CD14-positive monocyte (primary cell): ENCODE results near the gene CNTN4. TPM values are rescaled to one million over a fixed set of nuclear protein-coding genes. Genes with fewer than 3 reads are reported as not detected.

Experiments used
- DNase-seq, 3 donors: peaks; one replicate each; pipeline ENCODE4 v3.0.0-alpha.2; 2011 to 2022
- H2AFZ ChIP-seq: 2 replicates; pipeline ENCODE4 v1.6.0; 2012; ENCODE audit warnings: mild to moderate bottlenecking, low read depth, low read length, inconsistent platforms; ENCODE audit not compliant: insufficient read depth, poor library complexity, severe bottlenecking
- H3K27ac ChIP-seq, 2 donors: 1 replicate in 1 of 2; 2 replicates in 1 of 2; pipeline ENCODE4 v1.5.1; 2012 to 2013; ENCODE audit warnings: low read length in 2 of 2, control low read depth in 1 of 2, inconsistent platforms in 1 of 2, low read depth in 1 of 2, mild to moderate bottlenecking in 1 of 2
- H3K27me3 ChIP-seq, 2 donors: one replicate each; pipeline versions ENCODE4 v1.6.0 to v1.6.1; 2011 to 2013; ENCODE audit warnings: low read length in 2 of 2; ENCODE audit not compliant: control insufficient read depth in 2 of 2, insufficient read depth in 2 of 2
- H3K36me3 ChIP-seq, 2 donors: replicated peaks in 1 of 2; 1 replicate in 1 of 2; 2 replicates in 1 of 2; pipeline versions ENCODE4 v1.5.1 to v1.6.1; 2012 to 2013; ENCODE audit warnings: low read length in 2 of 2, control low read depth in 1 of 2, inconsistent platforms in 1 of 2, mild to moderate bottlenecking in 1 of 2; ENCODE audit not compliant: insufficient read depth in 2 of 2, control insufficient read depth in 1 of 2
- H3K4me1 ChIP-seq, 2 donors: 1 replicate in 1 of 2; 2 replicates in 1 of 2; pipeline versions ENCODE4 v1.5.1 to v1.6.1; 2012 to 2013; ENCODE audit warnings: low read length in 2 of 2, control low read depth in 1 of 2, inconsistent platforms in 1 of 2, mild to moderate bottlenecking in 1 of 2, moderate library complexity in 1 of 2; ENCODE audit not compliant: insufficient read depth in 2 of 2, control insufficient read depth in 1 of 2
- H3K4me2 ChIP-seq: replicated peaks from 2 replicates; pipeline ENCODE3; 2012; ENCODE audit warnings: low read length, moderate library complexity, mild to moderate bottlenecking; ENCODE audit not compliant: poor library complexity, severe bottlenecking; ENCODE audit errors: extremely low read depth
- H3K4me3 ChIP-seq, 3 experiments: fragments of 200-600 bp in 1 of 3; sonication (generic) in 1 of 3; replicated peaks in 1 of 3; 1 replicate in 2 of 3; 2 replicates in 1 of 3; pipeline ENCODE4 v1.5.1; 2011 to 2013; ENCODE audit warnings: low read length in 3 of 3, mild to moderate bottlenecking in 3 of 3, control low read depth in 2 of 3, low read depth in 2 of 3, inconsistent platforms in 1 of 3, moderate library complexity in 1 of 3
- H3K79me2 ChIP-seq: 2 replicates; pipeline ENCODE4 v1.6.0; 2012; ENCODE audit warnings: mild to moderate bottlenecking, control low read depth, inconsistent platforms, low read length, moderate library complexity; ENCODE audit not compliant: insufficient read depth
- H3K9ac ChIP-seq: 2 replicates; pipeline ENCODE4 v1.6.0; 2017; ENCODE audit warnings: low read length, mild to moderate bottlenecking; ENCODE audit not compliant: insufficient read depth, poor library complexity, severe bottlenecking
- H3K9me3 ChIP-seq, 2 donors: replicated peaks in 1 of 2; 1 replicate in 1 of 2; 2 replicates in 1 of 2; pipeline versions ENCODE4 v1.5.1 to v1.6.1; 2012 to 2013; ENCODE audit warnings: low read length in 2 of 2, control low read depth in 1 of 2; ENCODE audit not compliant: control insufficient read depth in 1 of 2, insufficient read depth in 1 of 2
- H4K20me1 ChIP-seq: 2 replicates; pipeline ENCODE4 v1.6.0; 2012; ENCODE audit warnings: mild to moderate bottlenecking, low read length, control low read depth, moderate library complexity; ENCODE audit not compliant: insufficient read depth
- H3K27ac Mint-ChIP-seq, 7 donors: one replicate each; pipeline ENCODE4 v1.8.0; 2020; ENCODE audit warnings: mild to moderate bottlenecking in 7 of 7, mixed read lengths in 7 of 7, moderate library complexity in 6 of 7, inconsistent platforms in 2 of 7
- H3K27me3 Mint-ChIP-seq, 3 donors: one replicate each; pipeline ENCODE4 v1.8.0; 2021 to 2022; ENCODE audit warnings: low read depth in 3 of 3, mild to moderate bottlenecking in 3 of 3, mixed read lengths in 3 of 3, moderate library complexity in 3 of 3, inconsistent platforms in 1 of 3
- H3K36me3 Mint-ChIP-seq, 2 donors: one replicate each; pipeline ENCODE4 v1.8.0; 2020; ENCODE audit warnings: mixed read lengths in 2 of 2, inconsistent platforms in 1 of 2, mild to moderate bottlenecking in 1 of 2
- H3K4me1 Mint-ChIP-seq: one replicate; pipeline ENCODE4 v1.8.0; 2020; ENCODE audit warnings: mild to moderate bottlenecking, mixed read lengths
- H3K4me3 Mint-ChIP-seq, 2 donors: one replicate each; pipeline ENCODE4 v1.8.0; 2020; ENCODE audit warnings: mild to moderate bottlenecking in 2 of 2, mixed read lengths in 2 of 2, moderate library complexity in 1 of 2
- H3K9me3 Mint-ChIP-seq, 7 donors: one replicate each; pipeline ENCODE4 v1.8.0; 2020 to 2022; ENCODE audit warnings: mixed read lengths in 7 of 7, mild to moderate bottlenecking in 6 of 7, moderate library complexity in 6 of 7, inconsistent platforms in 2 of 7
- CTCF ChIP-seq: fragments of 200-600 bp; IDR thresholded peaks from one replicate; pipeline ENCODE4 v1.8.0; 2022; ENCODE audit warnings: antibody characterized with exemption, mild to moderate bottlenecking
- WGBS: methylation state at CpG from one replicate; pipeline ENCODE4 v1.1.5; 2013; ENCODE audit warnings: missing lambda C conversion rate; ENCODE audit not compliant: insufficient coverage; 5-methylcytosine and 5-hydroxymethylcytosine counted together
- intact Hi-C, 2 donors: fragments of 100-400 bp; cut with micrococcal nuclease; formaldehyde crosslinking; loops; one replicate each; pipeline versions ENCODE4 v1.15.0 to v1.15.1; 2023
- polyA plus RNA-seq, 3 donors: library from polyadenylated mRNA; depleted of rRNA in 1 of 3; unstranded in 2 of 3; stranded (reverse) in 1 of 3; fragments of 300-500 nt in 2 of 3; fragments of >200 nt in 1 of 3; fragmentation: Illumina TruSeq in 2 of 3; gene quantifications; 1 replicate in 2 of 3; 2 replicates in 1 of 3; pipeline ENCODE4 v1.2.3, GENCODE V29; 2012 to 2021

CNTN4 gene
- polyA plus RNA-seq, 3 donors, result not detected

DNA sequence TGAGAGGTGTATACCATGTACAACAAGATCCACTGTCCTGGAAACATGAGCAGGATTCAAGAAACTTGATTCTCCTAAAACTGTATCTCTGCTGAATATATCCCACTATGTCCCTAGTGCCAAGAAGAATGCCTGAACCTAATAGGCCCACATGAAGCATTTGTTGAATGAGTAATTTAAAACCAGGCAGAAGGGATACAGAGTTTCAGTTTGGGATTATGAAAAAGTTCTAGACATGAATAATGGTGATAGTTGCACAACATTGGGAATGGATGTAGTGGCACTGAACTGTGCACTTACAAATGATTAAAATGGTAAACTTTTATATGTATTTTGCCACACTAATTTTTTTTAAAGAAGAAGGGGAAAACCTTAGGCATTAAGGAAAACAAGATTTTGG lies 750.4 kb downstream of the CNTN4 start:
- Histone ChIP-seq H3K9ac (no peak overlapping the region), H3K4me2 (no peak overlapping the region), H3K27ac (no peak overlapping the region), H3K79me2 (no peaks in the 10 kb centered on the region), H3K36me3 (no peaks in the 10 kb centered on the region), H4K20me1 (no peaks in the 10 kb centered on the region), H2AFZ (no peak overlapping the region), H3K9me3 (peaks cover 8 to 12% of the 10 kb centered on the region in 2 donors), H3K4me3 (no peak overlapping the region), H3K27me3 (no peaks in the 10 kb centered on the region), H3K4me1 (no peaks in the 10 kb centered on the region)
- intact Hi-C loops, result no loop called here
- Mint-ChIP-seq H3K4me3 (no peak overlapping the region), H3K27me3 (no peaks in the 10 kb centered on the region), H3K4me1 (no peaks in the 10 kb centered on the region), H3K36me3 (no peaks in the 10 kb centered on the region), H3K27ac (no peak overlapping the region), H3K9me3 (peaks cover 2 to 13% (median 5%) of the 10 kb centered on the region in 7 donors)
- no peak for TF ChIP-seq CTCF
- DNase-seq, result no peak

DNA sequence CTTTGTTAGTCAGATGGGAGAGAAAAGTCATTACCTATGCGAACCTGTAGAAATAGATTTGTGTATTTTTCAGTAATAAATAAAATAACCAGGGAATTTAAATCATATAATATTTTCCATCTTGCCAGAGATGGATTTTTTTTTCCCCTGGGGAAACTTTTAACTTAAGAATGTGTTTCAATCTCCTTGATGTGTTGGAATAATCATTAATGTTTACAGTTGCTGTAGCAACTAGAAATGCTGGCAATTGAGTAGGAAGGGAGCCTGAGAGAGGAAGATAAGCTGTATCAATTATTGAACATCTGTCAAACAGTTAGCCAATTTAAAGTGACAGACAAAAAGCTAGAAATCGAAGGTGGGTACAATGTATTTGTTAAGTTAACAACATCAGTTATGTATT lies 752.0 kb downstream of the CNTN4 start:
- Mint-ChIP-seq H3K27me3 (no peaks in the 10 kb centered on the region), H3K4me1 (no peaks in the 10 kb centered on the region), H3K36me3 (no peaks in the 10 kb centered on the region), H3K9me3 (peaks cover 2 to 13% (median 4%) of the 10 kb centered on the region in 7 donors), H3K4me3 (no peak overlapping the region), H3K27ac (no peak overlapping the region)
- H3K27me3 ChIP-seq, result no peaks in the 10 kb centered on the region
- no peaks in the 10 kb centered on the region for H4K20me1 ChIP-seq
- H3K27ac ChIP-seq, result no peak overlapping the region
- TF ChIP-seq CTCF, result no peak
- intact Hi-C loops, result no loop called here
- H3K4me2 ChIP-seq, result no peak overlapping the region
- H3K9me3 ChIP-seq, result peaks cover 8 to 15% of the 10 kb centered on the region in 2 donors
- no peak overlapping the region for H2AFZ ChIP-seq
- no peaks in the 10 kb centered on the region for H3K4me1 ChIP-seq
- no peaks in the 10 kb centered on the region for H3K36me3 ChIP-seq
- no CpG with 5 or more reads among the region's 2 CpGs for WGBS
- no peaks in the 10 kb centered on the region for H3K79me2 ChIP-seq
- no peak overlapping the region for H3K4me3 ChIP-seq
- no peak for DNase-seq
- H3K9ac ChIP-seq, result no peak overlapping the region
